Smooth muscle cell (in vitro differentiated cells): ENCODE data around the gene TEX22. TPM values are rescaled to one million over a fixed set of nuclear protein-coding genes. Genes with fewer than 3 reads are reported as not detected.

Experiments
- DNase-seq: peaks from one replicate; lab custom pipeline; 2025; ENCODE audit not compliant: unreplicated experiment; lab: John Stamatoyannopoulos, UW
- H2AFZ ChIP-seq: fragments of 200-600 bp; sonication (generic); 2 replicates; pipeline ENCODE4 v1.6.0; 2016; ENCODE audit warnings: antibody characterized with exemption, low read depth, mild to moderate bottlenecking
- H3F3A ChIP-seq: fragments of 200-600 bp; sonication (generic); 2 replicates; pipeline ENCODE4 v1.6.0; 2017; ENCODE audit warnings: antibody characterized with exemption, low read depth
- H3K27ac ChIP-seq: fragments of 200-600 bp; sonication (generic); 2 replicates; pipeline ENCODE4 v1.5.1; 2016; ENCODE audit warnings: low read depth, mild to moderate bottlenecking
- H3K27me3 ChIP-seq: fragments of 200-600 bp; sonication (generic); 2 replicates; pipeline ENCODE4 v1.6.1; 2016; ENCODE audit warnings: low read depth, mild to moderate bottlenecking
- H3K36me3 ChIP-seq: fragments of 200-600 bp; sonication (generic); 2 replicates; pipeline ENCODE4 v1.5.1; 2016; ENCODE audit warnings: low read depth
- H3K4me1 ChIP-seq: fragments of 200-600 bp; sonication (generic); 2 replicates; pipeline ENCODE4 v1.5.1; 2016; ENCODE audit warnings: low read depth
- H3K4me2 ChIP-seq: fragments of 200-600 bp; sonication (generic); 2 replicates; pipeline ENCODE4 v1.6.0; 2016; ENCODE audit warnings: mild to moderate bottlenecking
- H3K4me3 ChIP-seq: fragments of 200-600 bp; sonication (generic); 2 replicates; pipeline ENCODE4 v1.5.1; 2016; ENCODE audit warnings: mild to moderate bottlenecking
- H3K79me2 ChIP-seq: fragments of 200-600 bp; sonication (generic); 2 replicates; pipeline ENCODE4 v1.6.0; 2016; ENCODE audit warnings: low read depth, mild to moderate bottlenecking
- H3K9ac ChIP-seq: fragments of 200-600 bp; sonication (generic); 2 replicates; pipeline ENCODE4 v1.6.0; 2016; ENCODE audit warnings: low read depth
- H3K9me3 ChIP-seq: fragments of 200-600 bp; sonication (generic); replicated peaks from 2 replicates; pipeline ENCODE4 v1.5.1; 2016; ENCODE audit warnings: low read depth
- H4K20me1 ChIP-seq: fragments of 200-600 bp; sonication (generic); 2 replicates; pipeline ENCODE4 v1.6.0; 2016; ENCODE audit warnings: low read depth
- CTCF ChIP-seq: fragments of 200-600 bp; sonication (generic); IDR thresholded peaks from 2 replicates; pipeline ENCODE4 v1.5.1; 2017; ENCODE audit warnings: borderline replicate concordance, mild to moderate bottlenecking, antibody characterized with exemption; ENCODE audit not compliant: insufficient read depth, poor library complexity, severe bottlenecking
- WGBS: methylation state at CpG from one replicate; pipeline ENCODE4 v1.1.7; 2016; ENCODE audit warnings: low lambda C conversion rate; 5-methylcytosine and 5-hydroxymethylcytosine counted together
- polyA plus RNA-seq: library from polyadenylated mRNA; unstranded; fragments of >200 nt; fragmentation: Nextera tagmentation; extraction: Ambion mirVana; gene quantifications from 2 replicates; pipeline ENCODE4 v1.2.1, GENCODE V29; 2016
- total RNA-seq: library from RNA; depleted of rRNA; stranded (reverse); fragments of >200 nt; gene quantifications from 2 replicates; pipeline ENCODE4 v1.2.3, GENCODE V29; 2014

The TEX22 gene
- total and polyA plus RNA-seq, 2 experiments from 2014 or later, result 0.09 to 0.93 TPM

DNA sequence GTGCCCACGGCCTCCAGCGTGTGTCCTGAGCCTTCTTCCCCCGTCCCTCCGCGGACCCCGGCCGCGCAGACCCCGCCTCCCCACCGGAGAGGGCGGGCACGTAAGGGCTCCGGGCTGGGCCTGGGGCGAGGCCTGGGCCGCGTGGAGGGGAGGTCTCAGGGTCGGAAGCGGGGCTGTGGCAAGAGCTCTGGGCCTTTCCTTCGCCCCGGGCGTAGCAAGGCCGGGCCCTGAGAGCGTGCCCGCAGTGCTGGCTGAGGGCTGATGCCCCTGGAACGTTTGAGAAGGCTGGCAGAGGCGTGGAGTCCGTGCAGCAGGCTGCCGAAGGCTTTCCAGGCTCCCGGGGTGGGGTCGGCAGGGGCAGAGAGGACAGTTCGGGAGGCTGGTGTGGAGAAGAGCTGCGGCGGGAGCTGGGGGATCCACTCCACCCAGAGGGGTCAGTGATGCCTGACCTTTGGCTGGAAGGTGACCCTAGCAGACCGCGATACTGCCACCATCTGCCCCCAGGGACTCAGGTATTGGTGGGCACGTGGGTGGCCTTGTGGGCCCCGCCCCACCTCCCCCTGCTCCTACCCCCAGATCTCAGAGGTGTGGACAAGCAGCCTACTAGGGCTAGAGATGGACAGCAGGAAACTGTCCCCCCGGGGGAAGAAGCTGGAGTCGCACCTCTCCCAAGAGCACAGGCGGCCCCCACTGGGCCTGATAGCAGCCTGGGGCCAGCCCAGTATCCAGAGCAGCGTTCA is 558 bp downstream of the TEX22 start:
- Histone ChIP-seq H3K4me1 (peaks cover 9% of the 10 kb centered on the region), H4K20me1 (no peaks in the 10 kb centered on the region), H3K27me3 (no peaks in the 10 kb centered on the region), H3K36me3 (no peaks in the 10 kb centered on the region), H3K9ac (peak overlapping the region; percentile 79), H3K4me2 (peak overlapping the region; percentile 94), H3K27ac (peak overlapping the region; percentile 30), H3K9me3 (no peaks in the 10 kb centered on the region), H2AFZ (peak overlapping the region; percentile 75), H3K79me2 (peaks cover 7% of the 10 kb centered on the region), H3F3A (no peaks in the 10 kb centered on the region), H3K4me3 (peak overlapping the region; percentile 72)
- 77% methylated on average over 28 of the region's 41 CpGs for WGBS
- DNase-seq, result no peak
- no peak for TF ChIP-seq CTCF

GRCh38 chr14:105399466-105399775 is 1.1 kb downstream of the TEX22 start:
- peaks cover 9% of the 10 kb centered on the region for H3K4me1 ChIP-seq
- H3K27me3 ChIP-seq, result no peaks in the 10 kb centered on the region
- no peaks in the 10 kb centered on the region for H3K9me3 ChIP-seq
- no peak for DNase-seq
- WGBS, result 95% methylated on average over 8 of the region's 8 CpGs
- H2AFZ ChIP-seq, result no peak overlapping the region
- H3K4me2 ChIP-seq, result peak overlapping the region; percentile 94
- no peaks in the 10 kb centered on the region for H4K20me1 ChIP-seq
- H3K36me3 ChIP-seq, result no peaks in the 10 kb centered on the region
- no peaks in the 10 kb centered on the region for H3F3A ChIP-seq
- peaks cover 7% of the 10 kb centered on the region for H3K79me2 ChIP-seq
- no peak overlapping the region for H3K4me3 ChIP-seq
- TF ChIP-seq CTCF, result no peak
- H3K27ac ChIP-seq, result no peak overlapping the region
- H3K9ac ChIP-seq, result no peak overlapping the region

DNA sequence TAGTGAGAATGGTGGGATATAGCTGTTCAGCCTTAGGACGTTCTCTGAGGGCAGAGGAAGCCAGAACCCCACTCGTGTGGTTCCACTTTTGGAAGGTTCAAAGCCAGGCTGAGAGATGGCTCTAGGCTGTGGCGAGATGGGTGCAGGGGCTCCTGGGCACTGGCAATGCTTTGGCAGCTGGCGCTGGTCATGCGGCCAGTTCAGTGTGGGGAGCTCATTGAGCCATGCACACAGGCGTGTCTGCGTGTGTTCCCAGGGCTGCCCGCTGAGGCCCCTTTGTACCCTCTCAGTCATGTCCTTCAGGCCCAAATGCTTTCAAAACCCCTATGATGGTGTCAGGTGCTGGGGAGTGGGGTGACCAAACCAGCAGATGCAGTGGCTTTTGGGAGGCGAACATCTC is 1.7 kb downstream of the TEX22 start:
- Histone ChIP-seq H3K27me3 (no peaks in the 10 kb centered on the region), H3K4me2 (no peak overlapping the region), H3K9me3 (no peaks in the 10 kb centered on the region), H2AFZ (no peak overlapping the region), H3K9ac (no peak overlapping the region), H3K79me2 (peaks cover 7% of the 10 kb centered on the region), H3F3A (no peaks in the 10 kb centered on the region), H3K4me3 (no peak overlapping the region), H3K4me1 (peaks cover 9% of the 10 kb centered on the region), H4K20me1 (no peaks in the 10 kb centered on the region), H3K27ac (no peak overlapping the region), H3K36me3 (no peaks in the 10 kb centered on the region)
- TF ChIP-seq CTCF, result no peak
- no peak for DNase-seq
- over 99% methylated on average over 9 of the region's 9 CpGs for WGBS

GRCh38 chr14:105401699-105402098 is 3.4 kb downstream of the TEX22 start:
- no peak for TF ChIP-seq CTCF
- no peak overlapping the region for H3K27ac ChIP-seq
- peaks cover 9% of the 10 kb centered on the region for H3K4me1 ChIP-seq
- WGBS, result 95% methylated on average over 9 of the region's 9 CpGs
- no peak overlapping the region for H2AFZ ChIP-seq
- no peak overlapping the region for H3K4me3 ChIP-seq
- H3K9ac ChIP-seq, result no peak overlapping the region
- H3K4me2 ChIP-seq, result no peak overlapping the region
- no peaks in the 10 kb centered on the region for H3K36me3 ChIP-seq
- H4K20me1 ChIP-seq, result no peaks in the 10 kb centered on the region
- H3F3A ChIP-seq, result no peaks in the 10 kb centered on the region
- no peak for DNase-seq
- no peaks in the 10 kb centered on the region for H3K27me3 ChIP-seq
- H3K79me2 ChIP-seq, result peaks cover 7% of the 10 kb centered on the region
- no peaks in the 10 kb centered on the region for H3K9me3 ChIP-seq
